Testis (tissue), 2 donors: Measurements from ENCODE around the gene ZNF100.

Experiments used
- CTCF ChIP-seq, 3 experiments: fragments of 450-650 bp in 2 of 3; fragments of 200-600 bp in 1 of 3; sonication (generic) in 1 of 3; IDR thresholded peaks; one replicate each; pipeline ENCODE4 v1.5.1; 2016 to 2019; ENCODE audit warnings: antibody characterized with exemption in 3 of 3, mild to moderate bottlenecking in 2 of 3, moderate library complexity in 1 of 3
- POLR2A ChIP-seq: fragments of 450-650 bp; IDR thresholded peaks from one replicate; pipeline ENCODE4 v1.6.1; 2017; ENCODE audit warnings: antibody characterized with exemption, mild to moderate bottlenecking, moderate library complexity

GRCh38 chr19:21680026-21680425 is 87.4 kb downstream of the ZNF100 start:
- no peak for TF ChIP-seq CTCF (IDR thresholded peaks at IDR 0.05)
- no peak for TF ChIP-seq POLR2A
